HG03196 (cell line): Measurements from ENCODE around the gene METTL13.

Experiments used
- ATAC-seq: cut with Tn5 transposase; IDR thresholded peaks from one replicate; pipeline ENCODE4 v1.9.1; 2021; ENCODE audit not compliant: unreplicated experiment

Gene METTL13

DNA sequence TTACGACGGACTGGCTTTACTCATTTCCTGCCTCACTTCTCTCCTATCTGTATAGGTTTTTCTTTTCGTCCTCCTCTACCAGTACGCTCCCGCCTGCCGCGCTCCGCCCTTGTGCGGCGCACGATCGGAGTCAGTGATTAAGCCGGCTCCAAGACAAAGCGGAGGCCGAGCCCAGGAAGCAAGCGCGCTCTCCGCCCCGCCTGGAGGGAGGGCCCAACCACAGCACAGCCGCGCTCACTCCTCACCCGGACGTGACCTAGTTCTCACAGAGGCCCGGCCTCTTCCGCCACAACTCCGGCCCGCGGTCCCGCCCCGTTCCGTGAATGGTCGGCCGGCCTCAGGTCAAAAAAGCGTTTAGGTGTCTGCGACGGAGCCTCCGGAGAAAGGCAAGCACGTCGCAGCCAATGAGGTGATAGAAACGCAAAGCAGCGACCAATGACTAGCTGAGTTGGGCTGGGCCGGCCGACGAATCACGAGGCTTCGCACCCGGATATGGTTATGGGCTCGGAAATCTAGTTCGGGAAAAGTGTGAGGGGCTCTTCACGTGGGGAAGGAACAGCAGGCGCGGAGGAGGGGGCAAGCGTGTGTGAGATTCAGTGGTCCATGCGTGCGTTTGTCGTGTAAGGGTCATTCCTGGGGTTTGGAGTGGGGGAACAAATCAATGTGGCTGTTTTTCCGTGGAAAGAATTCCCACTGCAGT is at the start of gene METTL13:
TSS of gene METTL13 (plus strand) at position 485 of the 700 bp plus-strand sequence. CDS start 308 bp downstream, outside the sequence.
- ATAC-seq: peak; percentile 99

DNA sequence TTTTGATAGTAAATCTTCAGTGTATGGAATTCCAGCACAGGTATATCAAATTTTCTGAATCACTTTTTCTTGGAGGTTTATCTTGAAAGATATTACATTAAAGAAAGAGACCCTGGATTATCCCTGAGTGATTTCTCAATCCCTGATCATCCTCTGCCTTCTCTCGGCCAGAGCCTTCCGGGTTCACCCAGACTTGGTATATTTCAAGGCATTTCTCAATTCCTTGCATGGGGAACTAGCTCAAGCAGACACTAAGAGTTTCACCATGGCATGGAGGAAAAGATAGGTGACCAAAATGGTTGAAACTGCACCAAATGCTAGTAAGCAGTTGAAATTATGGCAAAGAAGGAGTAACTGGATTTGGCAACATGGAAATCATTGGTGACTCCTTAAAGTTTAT is 45.3 kb upstream of the METTL13 start:
- ATAC-seq: no peak

DNA sequence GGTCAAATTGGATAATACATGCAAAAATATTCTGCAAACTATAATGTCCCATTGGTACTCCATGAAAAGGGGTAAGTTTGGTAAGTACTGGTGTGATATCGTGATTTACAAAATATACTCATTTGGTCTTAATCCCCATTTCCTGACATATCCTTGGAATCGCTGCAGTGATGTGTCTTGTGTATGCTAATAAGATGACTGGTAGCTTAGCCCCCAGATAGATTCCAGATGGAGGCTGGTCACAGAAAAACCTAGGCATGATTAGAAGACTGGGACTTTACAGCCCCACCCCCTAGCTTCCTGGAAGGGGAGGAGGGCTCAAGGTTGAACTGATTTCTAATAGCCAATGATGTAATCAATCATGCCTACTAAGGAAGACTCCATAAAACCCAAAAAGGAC is 42.5 kb upstream of the METTL13 start:
- ATAC-seq: no peak

GRCh38 chr1:171739656-171740055 is 41.8 kb upstream of the METTL13 start:
- ATAC-seq: no peak

- no peak for ATAC-seq
Measured at GRCh38 chr1:171740356-171740863, 41.0 kb upstream of the METTL13 start.

DNA sequence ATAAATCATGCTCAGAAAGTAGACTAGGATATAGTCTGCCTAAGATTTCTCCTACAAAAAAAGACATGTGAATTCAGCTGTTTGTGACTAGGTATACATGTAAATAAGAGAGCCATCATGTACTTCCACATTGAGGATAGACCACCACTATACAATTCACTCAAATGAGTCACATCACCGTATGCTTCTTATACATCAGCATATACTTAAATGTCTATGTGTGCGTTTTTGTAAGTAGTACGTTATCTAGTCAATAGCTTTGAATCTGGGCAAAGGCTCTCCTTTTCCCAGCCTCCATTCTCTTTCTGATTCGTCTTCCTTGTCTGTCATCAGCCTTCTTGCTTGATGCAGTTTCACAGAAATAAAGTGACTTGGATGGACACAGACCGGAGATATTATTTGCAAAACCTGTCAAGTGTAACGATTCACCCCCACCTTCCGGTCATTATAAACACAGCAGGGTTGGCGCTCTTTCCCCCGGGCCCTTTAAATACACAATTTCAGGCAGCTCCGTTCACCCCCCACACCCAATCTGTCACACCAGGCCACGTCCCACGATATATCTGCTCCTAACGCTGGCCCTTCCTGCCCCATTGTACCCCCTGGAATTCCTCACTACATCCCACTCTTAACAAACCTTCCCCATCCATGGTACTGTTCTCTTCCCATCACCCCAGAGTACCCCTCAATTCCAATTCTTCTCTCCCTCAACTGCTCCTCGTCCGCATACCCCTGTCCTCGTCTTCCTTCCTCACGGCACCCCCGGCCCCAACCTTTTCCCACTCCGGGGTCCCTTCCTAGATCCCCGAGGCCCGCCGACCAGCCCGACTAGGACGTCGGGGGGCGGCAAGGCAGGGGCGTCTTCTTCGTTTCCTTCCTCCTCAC is 40.2 kb upstream of the METTL13 start:
- ATAC-seq: peak; percentile 23

DNA sequence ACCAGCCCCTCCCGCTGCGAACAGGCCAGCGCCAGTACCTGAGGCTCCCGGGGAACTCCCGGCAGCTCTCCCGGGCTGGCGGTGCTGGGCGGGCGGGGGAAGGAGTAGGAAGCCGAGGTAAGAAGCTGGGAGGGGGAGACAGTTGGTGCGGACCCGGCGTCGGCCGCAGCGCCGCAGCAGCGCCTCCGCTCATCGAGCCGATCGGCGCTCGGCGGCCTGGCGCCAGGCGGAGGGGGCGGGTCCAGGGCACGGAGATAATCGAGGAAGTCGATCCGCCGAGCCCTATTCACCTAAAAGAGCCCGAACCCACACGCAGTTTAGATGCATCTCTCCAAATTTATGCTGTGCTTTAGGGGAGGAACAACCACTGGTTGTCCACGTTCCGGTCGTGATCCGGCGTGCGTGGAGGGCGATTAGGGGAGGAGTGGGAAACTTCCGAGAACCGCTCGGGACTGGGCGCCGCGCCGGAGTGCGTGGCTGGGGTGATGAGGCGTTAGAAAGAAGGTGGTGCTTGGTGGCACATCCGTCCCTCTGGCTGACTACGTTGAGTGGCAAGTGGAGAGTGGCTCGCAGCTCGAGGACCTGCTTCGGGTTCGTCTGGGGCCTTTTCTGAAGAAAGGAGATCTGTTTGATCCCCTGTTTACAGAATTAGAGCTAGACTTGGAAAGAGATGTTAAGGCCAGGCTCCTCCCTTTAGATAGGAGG is 39.4 kb upstream of the METTL13 start, which contains the start of gene VAMP4:
TSS of gene VAMP4 (minus strand) at position 194 of the 705 bp plus-strand sequence. CDS start 3,651 bp downstream, outside the sequence.
- ATAC-seq: peak; percentile 92

GRCh38 chr1:171742577-171742922 is 38.9 kb upstream of the METTL13 start:
- ATAC-seq: peak; percentile 3

GRCh38 chr1:171743081-171743870 is 38.2 kb upstream of the METTL13 start:
- no peak for ATAC-seq

GRCh38 chr1:171744986-171745385 is 36.5 kb upstream of the METTL13 start:
- ATAC-seq: no peak

- ATAC-seq: no peak
Measured at GRCh38 chr1:171748651-171749050, 32.8 kb upstream of the METTL13 start.

- no peak for ATAC-seq
Measured at GRCh38 chr1:171751221-171751620, 30.2 kb upstream of the METTL13 start.

- ATAC-seq: no peak
Measured at GRCh38 chr1:171753182-171753581, 28.3 kb upstream of the METTL13 start.

DNA sequence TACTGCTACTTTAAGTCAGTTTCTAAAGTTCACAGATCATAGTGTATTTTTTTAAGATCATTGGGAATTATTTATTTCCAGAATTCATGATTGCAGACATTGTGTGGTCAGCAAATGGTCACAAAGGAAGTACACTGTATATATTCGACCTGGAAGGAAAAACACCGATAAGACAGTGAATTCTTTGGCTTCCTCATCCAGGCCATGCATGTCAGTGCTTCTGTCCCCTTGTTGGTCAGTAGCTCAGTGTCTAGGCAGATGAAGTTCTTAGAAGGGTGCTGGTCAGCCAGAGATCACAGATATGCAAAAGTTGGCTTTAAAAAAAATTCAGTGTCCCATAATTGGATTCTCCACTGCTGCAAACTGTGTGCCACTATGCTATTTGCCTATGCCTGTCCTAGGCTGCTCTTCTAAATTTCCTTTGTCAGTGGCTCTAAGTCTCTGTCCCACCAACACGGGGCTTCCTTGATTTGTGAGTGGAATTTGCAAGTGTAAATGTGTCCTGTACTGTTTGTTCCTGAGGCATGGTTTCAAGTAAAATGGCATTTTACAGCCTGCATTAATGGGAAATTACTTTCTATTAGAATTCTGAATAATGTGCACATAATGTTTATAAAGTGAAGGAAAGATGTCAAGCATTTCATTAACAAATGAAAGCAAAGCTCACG is 27.6 kb upstream of the METTL13 start:
- ATAC-seq: no peak

- ATAC-seq: no peak
Measured at GRCh38 chr1:171754353-171754705, 27.1 kb upstream of the METTL13 start.

- no peak for ATAC-seq
Measured at GRCh38 chr1:171754971-171755370, 26.5 kb upstream of the METTL13 start.

- no peak for ATAC-seq
Measured at GRCh38 chr1:171756856-171757255, 24.6 kb upstream of the METTL13 start.

DNA sequence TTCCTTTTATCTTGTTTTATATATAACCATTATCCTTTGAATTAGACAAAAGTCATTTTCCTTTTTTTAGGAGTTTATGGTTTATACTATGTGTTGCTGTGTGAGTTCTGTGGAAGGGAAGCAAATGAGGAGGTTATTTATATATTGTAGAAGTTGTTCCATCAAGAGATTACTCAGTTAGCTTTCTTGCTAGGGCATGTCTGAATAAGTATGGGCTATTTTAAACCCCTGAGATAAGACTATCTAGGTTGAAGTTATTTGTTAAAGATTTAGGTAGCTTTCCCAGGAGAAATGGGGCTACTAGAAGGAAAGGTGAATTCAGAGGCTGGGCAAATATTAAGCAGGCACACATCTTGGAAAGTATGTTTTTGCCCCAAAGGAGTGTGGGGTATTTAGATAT is 23.4 kb upstream of the METTL13 start:
- no peak for ATAC-seq

DNA sequence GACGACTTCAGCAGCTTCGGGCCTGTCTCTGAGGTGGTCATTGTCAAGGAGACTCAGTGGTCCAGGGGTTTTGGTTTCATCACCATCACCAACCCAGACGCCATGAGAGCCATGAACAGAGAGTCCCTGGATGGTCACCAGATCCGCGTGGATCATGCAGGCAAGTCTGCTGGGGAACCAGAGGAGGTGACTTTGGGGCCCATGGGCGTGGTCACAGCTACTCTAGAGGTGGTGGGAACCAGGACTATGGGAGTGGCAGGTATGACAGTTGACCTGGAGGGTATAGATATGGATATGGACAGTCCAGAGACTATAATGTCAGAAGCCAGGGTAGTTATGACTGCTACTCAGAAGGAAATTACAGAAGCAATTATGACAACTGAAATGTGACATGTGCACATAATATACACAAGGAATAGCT is 19.3 kb upstream of the METTL13 start:
- no peak for ATAC-seq

DNA sequence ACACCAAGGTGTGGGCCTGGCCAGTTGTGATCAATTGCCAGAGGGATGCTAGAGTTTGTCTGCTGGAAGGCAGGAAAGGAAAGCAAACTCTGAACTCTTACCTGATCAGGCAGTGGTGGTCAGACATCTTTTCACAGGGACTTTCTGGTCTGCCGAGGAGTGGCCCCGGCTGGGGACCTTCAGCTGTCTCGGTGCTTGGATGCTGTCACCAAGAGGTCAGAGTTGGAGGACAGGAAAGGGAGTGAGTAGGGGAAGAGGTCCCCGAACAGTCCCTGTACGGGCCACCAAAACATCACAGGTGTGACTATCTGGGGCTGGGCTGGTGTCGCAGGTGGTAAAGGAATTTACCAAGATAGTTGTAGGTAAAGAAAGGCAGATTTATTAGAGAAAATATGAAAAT is 17.7 kb upstream of the METTL13 start:
- ATAC-seq: no peak
